Activated naive CD4-positive, alpha-beta T cell (primary cell): Measurements from ENCODE around the gene SYNM.

Experiments
- DNase-seq, 4 experiments: peaks; one replicate each; lab custom pipeline; 2025; lab: John Stamatoyannopoulos, UW

SYNM gene

GRCh38 chr15:99085413-99086326, 19.2 kb upstream of the SYNM start:
- DNase-seq = no peak

- DNase-seq = no peak
These were observed 18.6 kb upstream of the SYNM start for GRCh38 chr15:99086327-99086667.

GRCh38 chr15:99087405-99087943, 17.4 kb upstream of the SYNM start:
- no peak for DNase-seq

- DNase-seq = no peak
These were observed 14.7 kb upstream of the SYNM start for GRCh38 chr15:99090011-99090699.

GRCh38 chr15:99090938-99091337, 13.9 kb upstream of the SYNM start:
- DNase-seq = no peak

- no peak for DNase-seq
These were observed 12.2 kb upstream of the SYNM start for GRCh38 chr15:99092554-99093172.

- no peak for DNase-seq
These were observed 9.3 kb upstream of the SYNM start for GRCh38 chr15:99095626-99096025.

- DNase-seq = no peak
These were observed 8.5 kb upstream of the SYNM start for GRCh38 chr15:99096173-99096893.

GRCh38 chr15:99096894-99097426, 7.9 kb upstream of the SYNM start:
- DNase-seq = no peak

GRCh38 chr15:99097441-99098410, 7.2 kb upstream of the SYNM start:
- no peak for DNase-seq

GRCh38 chr15:99098426-99098825, 6.5 kb upstream of the SYNM start:
- no peak for DNase-seq

GRCh38 chr15:99098991-99099390, 5.9 kb upstream of the SYNM start:
- DNase-seq = no peak

GRCh38 chr15:99099661-99100060, 5.2 kb upstream of the SYNM start:
- no peak for DNase-seq

GRCh38 chr15:99100245-99101173, 4.4 kb upstream of the SYNM start:
- peak in 2 of 4 experiments; percentile 5 for DNase-seq

- DNase-seq = no peak
These were observed 3.4 kb upstream of the SYNM start for GRCh38 chr15:99101501-99101900.

- DNase-seq = no peak
These were observed 2.3 kb upstream of the SYNM start for GRCh38 chr15:99102332-99103235.

GRCh38 chr15:99103279-99103678, 1.6 kb upstream of the SYNM start:
- no peak for DNase-seq
